ENCODE results near the gene KRTAP4-7. TPM values are rescaled to one million over a fixed set of nuclear protein-coding genes. Genes with fewer than 3 reads are reported as not detected.
"Not testable (repeated sequence)": the region's sequence is repeated elsewhere in the genome, so short reads cannot be mapped to it uniquely, and the experiment has no call there.

The KRTAP4-7 gene
- total RNA-seq (2014; rRNA removed; shearing (Covaris generic)), result not detected in 2 replicates
- not detected in 2 replicates for polyA plus RNA-seq (2014; cell fraction: nucleus; rRNA removed)

DNA sequence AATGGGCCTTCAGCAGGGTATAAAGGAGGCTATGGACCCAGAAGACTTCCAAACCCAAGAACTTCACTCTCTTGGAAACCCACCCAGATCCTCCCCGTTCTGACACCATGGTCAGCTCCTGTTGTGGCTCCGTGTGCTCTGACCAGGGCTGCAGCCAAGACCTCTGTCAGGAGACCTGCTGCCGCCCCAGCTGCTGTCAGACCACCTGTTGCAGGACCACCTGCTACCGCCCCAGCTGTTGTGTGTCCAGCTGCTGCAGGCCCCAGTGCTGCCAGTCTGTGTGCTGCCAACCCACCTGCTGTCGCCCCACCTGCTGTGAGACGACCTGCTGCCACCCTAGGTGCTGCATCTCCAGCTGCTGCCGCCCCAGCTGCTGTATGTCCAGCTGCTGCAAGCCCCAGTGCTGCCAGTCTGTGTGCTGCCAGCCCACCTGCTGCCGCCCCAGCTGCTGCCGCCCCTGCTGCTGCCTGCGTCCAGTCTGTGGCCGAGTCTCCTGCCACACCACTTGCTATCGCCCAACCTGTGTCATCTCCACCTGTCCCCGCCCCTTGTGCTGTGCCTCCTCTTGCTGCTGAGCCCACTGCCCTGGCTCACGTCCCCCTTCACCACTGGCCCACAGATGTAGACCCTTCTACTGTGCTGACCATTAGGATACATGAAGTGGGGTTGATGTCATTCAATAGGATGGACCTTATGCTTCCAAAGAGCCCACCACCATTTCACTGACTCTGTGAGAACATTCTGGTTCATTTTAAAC lies at the start of gene KRTAP4-7:
Gene KRTAP4-7, plus strand, starts transcription at position 51 of the 757 bp plus-strand sequence. Its CDS starts 57 bp downstream, at position 108.
- not testable (repeated sequence) for DNase-seq (ENCODE audit: extremely low read depth, low read depth)

DNA sequence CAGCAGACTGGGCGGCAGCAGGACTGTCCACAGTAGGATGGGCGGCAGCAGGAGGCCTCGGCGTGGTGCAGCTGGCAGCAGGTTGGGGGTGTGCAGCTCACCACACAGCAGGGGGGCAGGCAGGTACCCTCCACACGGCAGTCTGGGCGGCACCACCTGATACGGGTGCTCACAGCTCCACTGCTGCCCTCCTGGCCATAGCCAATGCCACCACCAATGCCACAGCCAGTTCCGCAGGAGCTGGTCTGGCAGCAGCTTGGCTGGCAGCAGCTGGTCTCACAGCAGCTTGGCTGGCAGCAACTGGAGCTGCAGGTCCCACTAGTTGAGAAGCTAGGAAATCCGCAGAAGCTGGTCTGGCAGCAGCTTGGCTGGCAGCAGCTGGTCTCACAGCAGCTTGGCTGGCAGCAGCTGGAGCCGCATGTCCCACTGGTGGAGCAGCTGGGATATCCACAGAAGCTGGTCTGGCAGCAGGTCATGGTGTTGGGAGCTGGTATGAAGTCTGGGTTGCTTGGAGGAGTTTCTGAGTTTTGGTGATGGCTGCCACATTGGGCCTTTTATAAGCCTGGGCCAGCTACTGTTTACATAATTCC lies 49.5 kb upstream of the KRTAP4-7 start, which contains the start of gene KRTAP1-3:
Gene KRTAP1-3, minus strand, starts transcription at position 529 of the 590 bp plus-strand sequence. Its CDS starts 53 bp downstream, at position 476.
- not testable (repeated sequence) for DNase-seq (ENCODE audit: extremely low read depth, low read depth)

DNA sequence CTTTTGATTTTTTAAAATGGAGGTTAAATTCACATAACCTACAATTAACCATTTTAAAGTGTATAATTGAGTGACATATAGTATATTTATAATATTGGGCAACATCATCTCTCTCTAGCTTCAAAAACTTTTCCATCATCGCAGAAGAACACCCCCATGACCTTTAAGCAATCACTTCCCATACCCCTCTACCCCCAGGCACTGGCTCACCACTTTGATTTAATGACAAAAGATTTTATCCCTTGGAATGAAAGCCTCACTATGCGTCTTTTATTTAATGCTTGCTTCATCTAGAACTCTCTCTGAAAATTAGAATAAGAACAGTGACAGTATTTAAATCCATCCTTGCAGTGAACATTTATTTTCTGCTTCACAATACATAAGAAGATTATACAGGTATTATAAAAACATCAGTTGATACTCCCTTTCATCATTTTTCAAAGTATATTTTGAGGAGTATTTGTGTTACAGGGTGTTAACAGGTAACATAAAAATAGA lies 46.0 kb upstream of the KRTAP4-7 start:
- DNase-seq (ENCODE audit: extremely low read depth, low read depth), result no peak

DNA sequence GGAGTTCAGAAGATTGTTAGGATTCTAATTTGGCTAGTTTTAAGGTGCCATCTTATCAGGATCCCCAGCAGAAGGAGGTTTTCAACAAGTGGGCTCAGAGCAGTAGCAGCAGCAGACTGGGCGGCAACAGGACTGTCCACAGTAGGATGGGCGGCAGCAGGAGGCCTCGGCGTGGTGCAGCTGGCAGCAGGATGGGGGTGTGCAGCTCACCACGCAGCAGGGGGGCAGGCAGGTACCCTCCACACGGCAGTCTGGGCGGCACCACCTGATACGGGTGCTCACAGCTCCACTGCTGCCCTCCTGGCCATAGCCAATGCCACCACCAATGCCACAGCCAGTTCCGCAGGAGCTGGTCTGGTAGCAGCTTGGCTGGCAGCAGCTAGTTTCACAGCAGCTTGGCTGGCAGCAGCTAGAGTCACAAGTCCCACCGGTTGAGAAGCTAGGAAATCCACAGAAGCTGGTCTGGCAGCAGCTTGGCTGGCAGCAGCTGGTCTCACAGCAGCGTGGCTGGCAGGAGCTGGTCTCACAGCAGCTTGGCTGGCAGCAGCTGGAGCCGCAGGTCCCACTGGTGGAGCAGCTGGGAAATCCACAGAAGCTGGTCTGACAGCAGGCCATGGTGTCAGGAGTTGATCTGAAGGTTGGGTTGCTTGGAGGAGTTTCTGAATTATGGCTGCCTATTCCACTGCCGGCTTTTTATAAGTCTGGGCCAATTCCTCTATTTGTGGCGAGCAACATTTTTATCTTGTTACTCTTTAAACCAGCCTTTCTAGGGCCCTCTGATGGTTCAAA lies 43.0 kb upstream of the KRTAP4-7 start, which contains the start of gene KRTAP1-1:
Gene KRTAP1-1, minus strand, starts transcription at position 668 of the 789 bp plus-strand sequence. Its CDS starts 53 bp downstream, at position 615.
- DNase-seq (ENCODE audit: extremely low read depth, low read depth), result not testable (repeated sequence)

DNA sequence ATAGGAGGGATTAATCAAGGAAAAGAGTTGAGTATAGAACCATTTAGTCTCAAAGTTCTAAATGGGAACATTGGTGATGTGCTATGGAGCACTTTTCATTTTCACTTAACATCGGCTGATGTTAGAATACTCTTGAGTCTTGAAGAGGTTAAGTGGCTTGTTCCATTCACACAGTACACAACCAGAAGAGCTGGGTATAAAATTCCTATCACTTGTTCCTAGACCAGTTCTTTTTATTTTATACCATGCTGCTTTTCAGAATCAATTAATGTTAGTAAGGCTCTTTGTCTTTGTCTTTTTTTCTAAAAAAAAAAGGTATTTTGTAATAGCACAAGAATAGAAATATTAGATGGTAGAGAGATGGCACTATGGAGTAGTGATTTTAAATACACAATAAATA lies 41.0 kb upstream of the KRTAP4-7 start:
- DNase-seq (ENCODE audit: extremely low read depth, low read depth), result no peak

DNA sequence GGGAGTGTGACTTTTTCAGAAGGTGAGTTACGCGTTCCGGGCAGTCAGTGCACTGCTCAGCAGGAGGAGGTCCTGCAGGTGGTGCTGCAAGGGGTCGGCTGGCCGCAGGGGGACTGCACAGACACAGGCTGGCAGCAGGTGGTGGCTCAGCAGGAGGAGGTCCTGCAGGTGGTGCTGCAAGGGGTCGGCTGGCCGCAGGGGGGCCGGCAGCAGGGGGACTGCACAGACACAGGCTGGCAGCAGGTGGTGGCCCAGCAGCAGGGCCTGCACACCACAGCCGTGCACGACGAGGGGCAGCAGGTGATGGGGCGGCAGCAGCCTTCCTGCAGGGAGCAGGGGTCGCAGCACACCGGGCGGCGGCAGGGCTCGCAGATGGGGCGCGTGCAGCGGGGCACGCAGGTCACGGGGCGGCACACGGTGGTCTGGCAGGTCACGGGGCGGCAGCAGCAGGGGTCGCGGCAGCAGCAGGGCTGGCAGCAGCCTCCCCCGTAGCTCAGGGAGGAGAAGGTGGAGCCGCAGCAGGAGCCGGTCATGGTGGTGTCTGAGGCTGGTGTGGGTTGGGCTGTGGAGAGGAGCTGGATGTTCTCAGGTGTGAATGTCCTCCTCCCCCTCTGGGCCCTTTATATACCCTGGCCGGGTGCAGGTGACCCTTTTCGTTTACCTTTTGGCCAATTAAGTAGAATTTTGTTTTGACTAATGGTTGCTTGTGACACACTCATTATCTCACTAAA lies 37.0 kb upstream of the KRTAP4-7 start, which contains the start of gene KRTAP2-1:
Gene KRTAP2-1, minus strand, starts transcription at position 582 of the 731 bp plus-strand sequence. Its CDS starts 49 bp downstream, at position 533.
- DNase-seq (ENCODE audit: extremely low read depth, low read depth), result not testable (repeated sequence)

DNA sequence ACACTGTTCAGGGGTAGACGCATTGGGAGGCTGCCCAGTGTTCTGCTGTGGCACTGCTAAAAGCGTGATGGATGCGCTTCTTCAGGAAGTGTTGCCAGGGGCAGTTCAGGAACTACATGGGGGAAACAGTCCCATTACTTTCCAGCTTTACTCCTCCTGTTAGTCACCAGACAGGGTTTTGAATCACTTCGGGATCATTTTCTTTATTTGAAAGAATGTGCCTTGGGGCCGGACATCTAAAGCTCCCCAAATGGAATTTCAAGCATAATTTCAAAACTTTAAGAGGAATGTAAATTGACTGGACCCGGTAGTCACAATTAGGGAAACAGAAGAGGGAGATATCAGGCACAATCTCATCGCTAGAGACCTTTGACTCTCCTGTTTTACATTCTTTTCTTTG lies 35.5 kb upstream of the KRTAP4-7 start:
- no peak for DNase-seq (ENCODE audit: extremely low read depth, low read depth)

DNA sequence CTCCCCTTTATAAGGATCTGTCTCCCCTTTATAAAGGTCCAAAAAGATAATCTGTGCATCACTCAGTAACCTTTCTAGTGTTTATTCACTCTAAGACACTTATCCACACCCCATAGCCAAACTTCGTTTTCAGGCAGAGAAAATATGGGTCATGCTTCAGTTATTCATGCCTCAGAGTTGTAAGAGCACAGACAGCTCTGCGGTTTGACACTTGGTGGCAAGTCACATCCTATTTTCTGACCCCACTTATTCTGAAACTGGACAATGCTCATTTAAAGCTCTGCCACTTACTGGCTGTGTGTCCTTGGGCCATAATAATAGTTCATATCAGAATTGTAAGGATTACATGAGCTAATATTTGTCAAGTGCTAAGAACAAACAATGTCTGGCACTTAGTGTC lies 34.8 kb upstream of the KRTAP4-7 start:
- DNase-seq (ENCODE audit: extremely low read depth, low read depth), result no peak

DNA sequence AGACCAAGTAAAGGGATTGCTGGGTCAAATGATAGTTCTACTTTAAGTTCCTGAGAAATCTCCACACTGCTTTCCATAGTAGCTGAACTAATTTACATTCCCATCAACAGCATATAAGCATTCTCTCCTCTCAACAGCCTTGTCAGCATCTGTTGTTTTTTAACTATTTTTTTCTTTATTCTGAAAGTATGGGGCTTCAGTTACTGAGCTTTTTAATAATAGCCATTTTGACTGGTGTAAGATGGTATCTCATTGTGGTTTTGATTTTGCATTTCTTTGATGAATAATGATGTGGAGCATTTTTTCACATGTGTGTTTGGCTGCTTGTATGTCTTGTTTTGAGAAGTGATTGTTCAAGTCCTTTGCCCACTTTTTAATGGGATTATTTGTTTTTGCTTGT lies 31.4 kb upstream of the KRTAP4-7 start:
- no peak for DNase-seq (ENCODE audit: extremely low read depth, low read depth)

DNA sequence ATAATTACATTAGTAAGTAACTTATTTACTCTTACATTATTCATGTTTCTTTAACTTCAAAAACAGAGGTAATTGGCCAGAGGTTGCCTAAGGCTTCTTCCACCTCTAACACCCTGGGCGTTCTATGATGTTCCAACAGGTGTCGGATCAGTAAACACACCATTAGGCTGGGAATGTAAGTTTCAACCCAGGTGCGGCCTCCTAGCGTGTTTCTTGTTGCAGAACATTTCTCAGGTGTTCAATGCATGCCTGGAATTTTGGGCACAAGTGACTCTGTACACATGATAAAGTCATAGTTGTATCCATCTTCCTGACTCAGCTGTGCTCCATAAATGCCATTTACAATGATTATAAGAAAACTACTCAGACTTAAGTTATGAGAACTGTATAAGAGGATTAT lies 29.9 kb upstream of the KRTAP4-7 start:
- no peak for DNase-seq (ENCODE audit: extremely low read depth, low read depth)

DNA sequence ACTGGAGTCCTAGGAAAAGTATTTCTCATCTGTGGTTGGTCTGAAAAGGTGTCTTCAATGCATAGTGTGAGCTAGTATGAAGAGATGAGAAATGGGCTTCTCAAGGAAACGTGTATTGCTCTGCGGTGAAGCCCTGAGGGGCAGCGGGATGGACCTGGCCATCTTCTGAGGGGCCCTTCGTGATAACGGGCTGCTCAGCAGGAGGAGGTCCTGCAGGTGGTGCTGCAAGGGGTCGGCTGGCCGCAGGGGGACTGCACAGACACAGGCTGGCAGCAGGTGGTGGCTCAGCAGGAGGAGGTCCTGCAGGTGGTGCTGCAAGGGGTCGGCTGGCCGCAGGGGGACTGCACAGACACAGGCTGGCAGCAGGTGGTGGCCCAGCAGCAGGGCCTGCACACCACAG lies 29.4 kb upstream of the KRTAP4-7 start:
- DNase-seq (ENCODE audit: extremely low read depth, low read depth), result not testable (repeated sequence)

DNA sequence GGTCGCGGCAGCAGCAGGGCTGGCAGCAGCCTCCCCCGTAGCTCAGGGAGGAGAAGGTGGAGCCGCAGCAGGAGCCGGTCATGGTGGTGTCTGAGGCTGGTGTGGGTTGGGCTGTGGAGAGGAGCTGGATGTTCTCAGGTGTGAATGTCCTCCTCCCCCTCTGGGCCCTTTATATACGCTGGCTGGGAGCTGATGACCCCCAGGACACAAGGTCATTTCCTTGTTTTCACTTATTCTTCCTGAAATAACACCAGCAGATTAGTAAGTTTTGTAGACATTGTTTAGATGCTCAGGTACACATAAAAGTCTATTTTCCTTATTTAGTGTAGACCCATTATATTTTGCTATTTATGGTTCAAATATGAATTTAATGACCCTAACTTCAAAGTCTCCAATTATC lies 28.8 kb upstream of the KRTAP4-7 start, which contains the start of gene KRTAP2-2:
Gene KRTAP2-2, minus strand, starts transcription at position 101 of the 400 bp plus-strand sequence. Its CDS starts 19 bp downstream, at position 82.
- DNase-seq (ENCODE audit: extremely low read depth, low read depth), result not testable (repeated sequence)

DNA sequence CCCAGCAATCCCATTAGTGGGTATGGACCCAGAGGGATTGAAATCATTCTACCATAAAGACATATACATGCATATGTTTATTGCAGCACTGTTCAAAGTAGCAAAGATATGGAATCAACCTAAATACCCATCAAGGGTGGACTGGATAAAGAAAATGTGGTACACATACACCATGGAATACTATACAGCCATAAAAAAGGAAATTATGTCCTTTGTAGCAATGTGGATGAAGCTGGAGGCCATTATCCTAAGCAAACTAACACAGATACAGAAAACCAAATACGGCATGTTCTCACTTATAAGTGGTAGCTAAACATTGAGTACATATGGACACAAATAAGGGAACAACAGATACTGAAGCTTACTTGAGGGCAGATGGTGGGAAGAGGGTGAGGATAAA lies 26.4 kb upstream of the KRTAP4-7 start:
- DNase-seq (ENCODE audit: extremely low read depth, low read depth), result no peak

DNA sequence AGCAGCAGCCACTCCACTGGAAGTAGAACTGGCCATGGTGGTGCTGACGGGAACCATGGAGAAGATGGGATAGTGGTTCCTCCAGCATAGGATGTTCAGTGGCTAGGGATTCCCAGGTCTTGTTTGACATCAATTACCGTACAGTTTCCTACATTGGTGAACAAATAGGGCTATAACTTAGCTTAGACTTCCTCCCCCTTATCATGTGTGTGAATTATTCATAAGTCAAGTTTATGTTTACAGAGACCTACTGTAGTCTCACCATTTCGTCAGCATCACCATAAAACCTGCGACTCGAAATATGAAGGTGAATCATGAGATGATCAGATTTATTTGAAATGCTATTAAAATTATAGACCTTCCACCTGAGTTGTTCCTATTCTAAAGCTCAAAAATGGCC lies 25.2 kb upstream of the KRTAP4-7 start:
- DNase-seq (ENCODE audit: extremely low read depth, low read depth), result no peak

DNA sequence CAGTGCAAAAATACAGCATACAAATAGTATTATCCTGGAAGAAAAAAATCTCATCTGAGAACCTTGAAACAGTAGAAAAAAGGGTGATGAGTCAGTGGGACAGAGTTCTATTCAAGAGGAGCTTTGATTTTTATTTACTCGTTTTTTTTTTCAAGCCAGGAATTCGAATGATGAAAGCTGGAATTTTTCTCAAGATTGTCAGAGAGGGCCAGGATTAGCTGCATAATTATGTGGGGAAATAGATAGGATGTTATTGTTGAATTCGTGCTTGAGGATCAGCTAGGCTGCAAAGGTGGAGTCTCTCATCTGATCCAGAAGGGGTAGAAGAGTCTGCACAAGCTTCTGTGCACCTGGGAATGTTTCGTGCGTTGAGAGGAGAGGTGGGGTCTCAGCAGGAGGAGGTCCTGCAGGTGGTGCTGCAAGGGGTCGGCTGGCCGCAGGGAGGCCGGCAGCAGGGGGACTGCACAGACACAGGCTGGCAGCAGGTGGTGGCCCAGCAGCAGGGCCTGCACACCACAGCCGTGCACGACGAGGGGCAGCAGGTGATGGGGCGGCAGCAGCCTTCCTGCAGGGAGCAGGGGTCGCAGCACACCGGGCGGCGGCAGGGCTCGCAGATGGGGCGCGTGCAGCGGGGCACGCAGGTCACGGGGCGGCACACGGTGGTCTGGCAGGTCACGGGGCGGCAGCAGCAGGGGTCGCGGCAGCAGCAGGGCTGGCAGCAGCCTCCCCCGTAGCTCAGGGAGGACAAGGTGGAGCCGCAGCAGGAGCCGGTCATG lies 24.5 kb upstream of the KRTAP4-7 start:
- not testable (repeated sequence) for DNase-seq (ENCODE audit: extremely low read depth, low read depth)

DNA sequence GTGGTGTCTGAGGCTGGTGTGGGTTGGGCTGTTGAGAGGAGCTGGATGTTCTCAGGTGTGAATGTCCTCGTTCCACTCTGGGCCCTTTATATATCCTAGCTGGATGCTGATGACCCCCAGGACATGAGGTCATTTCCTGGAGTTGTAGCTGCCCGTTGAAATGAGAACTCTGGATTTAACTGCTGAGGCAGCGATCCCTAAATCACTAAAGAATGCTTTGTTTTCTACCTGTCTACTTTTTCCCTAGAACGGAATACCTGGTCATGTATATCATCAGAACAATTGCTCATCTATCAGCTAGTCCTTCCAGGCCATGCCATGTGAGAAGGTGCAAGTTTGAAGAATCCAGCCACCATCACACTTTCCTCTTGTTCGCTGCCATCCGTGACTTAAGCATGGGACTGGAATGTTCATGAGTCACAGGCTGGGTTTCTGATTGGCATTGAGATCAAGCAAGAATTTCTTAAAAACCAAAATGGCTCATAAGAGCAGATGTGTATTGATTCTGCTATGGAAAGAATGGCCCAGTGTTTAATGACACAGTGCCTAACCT lies 23.8 kb upstream of the KRTAP4-7 start, which contains the start of gene KRTAP2-3:
Gene KRTAP2-3, minus strand, starts transcription at position 63 of the 553 bp plus-strand sequence. CDS start 64 bp downstream, outside the sequence.
- no peak for DNase-seq (ENCODE audit: extremely low read depth, low read depth)

DNA sequence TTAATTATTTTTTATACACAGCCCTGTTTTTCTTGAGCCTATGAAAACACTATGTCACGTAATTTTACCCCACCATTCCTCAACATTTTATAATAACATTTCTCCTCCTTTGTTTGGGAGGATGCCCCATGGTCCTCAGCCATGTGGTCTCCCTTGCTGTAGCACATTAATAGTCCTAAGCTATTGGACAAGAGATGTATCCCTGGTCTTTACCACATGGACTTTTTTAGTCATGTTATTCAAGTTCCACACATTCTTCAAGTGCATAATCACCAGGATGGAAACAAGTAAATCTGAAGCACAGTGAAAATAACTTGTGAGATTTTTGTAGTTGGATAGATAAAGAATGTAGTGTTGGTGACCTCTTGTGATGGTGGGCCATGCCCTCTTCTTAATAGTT lies 22.0 kb upstream of the KRTAP4-7 start:
- no peak for DNase-seq (ENCODE audit: extremely low read depth, low read depth)

DNA sequence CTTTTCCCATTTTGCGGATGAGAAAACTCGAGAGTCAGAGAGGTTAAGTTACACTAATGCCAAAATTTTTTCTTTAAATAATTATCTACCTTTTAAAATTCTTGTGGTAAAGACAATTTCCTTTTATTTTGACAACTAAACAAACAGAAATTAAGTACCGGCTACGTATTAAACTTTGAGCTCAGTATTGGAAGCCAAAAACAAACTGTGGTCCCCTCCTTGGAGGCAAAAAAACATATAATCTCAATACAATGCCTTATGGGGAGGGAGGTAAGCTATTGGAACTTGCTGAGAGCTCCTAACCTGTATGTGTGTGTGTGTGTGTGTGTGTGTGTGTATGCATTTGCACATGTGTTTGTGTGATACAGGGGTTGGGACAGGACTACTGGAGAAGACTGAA lies 20.5 kb upstream of the KRTAP4-7 start:
- DNase-seq (ENCODE audit: extremely low read depth, low read depth), result no peak

DNA sequence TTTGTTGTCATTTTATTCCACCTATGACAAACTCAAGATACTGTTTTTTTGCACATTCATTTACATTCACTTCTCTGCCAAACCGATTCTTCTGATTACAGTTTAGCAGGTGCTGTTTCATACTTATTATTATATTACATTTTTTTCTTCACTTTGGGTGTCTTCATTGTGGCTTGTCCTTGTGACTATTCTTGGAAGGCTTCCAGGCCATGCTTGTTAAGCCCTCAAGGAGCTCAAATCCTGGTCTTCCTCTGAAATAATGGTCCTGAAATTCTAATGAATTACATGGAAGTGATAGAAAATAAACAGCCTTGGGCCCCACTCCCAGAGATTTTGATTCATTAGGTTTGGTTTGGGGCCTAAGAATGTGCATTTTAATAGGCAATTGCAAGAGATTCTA lies 19.6 kb upstream of the KRTAP4-7 start:
- no peak for DNase-seq (ENCODE audit: extremely low read depth, low read depth)
